Renal cortex interstitium (tissue), 11 donors: Measurements from ENCODE around the gene TLE3. TPM values are rescaled to one million over a fixed set of nuclear protein-coding genes. Genes with fewer than 3 reads are reported as not detected.

Experiments
- DNase-seq, 11 donors: peaks; one replicate each; pipeline ENCODE4 v3.0.0-alpha.2; 2013; ENCODE audit warnings: low read depth in 9 of 11, low spot score in 4 of 11; ENCODE audit errors: extremely low read depth in 1 of 11
- polyA plus RNA-seq, 3 donors: library from polyadenylated mRNA; unstranded; fragments of 120-200 nt; gene quantifications; one replicate each; pipeline ENCODE4 v1.2.1, GENCODE V29; 2013; ENCODE audit not compliant: insufficient read length in 3 of 3

The TLE3 gene
- polyA plus RNA-seq, 3 donors, result 36.3 to 54.4 (median 41.8) TPM

DNA sequence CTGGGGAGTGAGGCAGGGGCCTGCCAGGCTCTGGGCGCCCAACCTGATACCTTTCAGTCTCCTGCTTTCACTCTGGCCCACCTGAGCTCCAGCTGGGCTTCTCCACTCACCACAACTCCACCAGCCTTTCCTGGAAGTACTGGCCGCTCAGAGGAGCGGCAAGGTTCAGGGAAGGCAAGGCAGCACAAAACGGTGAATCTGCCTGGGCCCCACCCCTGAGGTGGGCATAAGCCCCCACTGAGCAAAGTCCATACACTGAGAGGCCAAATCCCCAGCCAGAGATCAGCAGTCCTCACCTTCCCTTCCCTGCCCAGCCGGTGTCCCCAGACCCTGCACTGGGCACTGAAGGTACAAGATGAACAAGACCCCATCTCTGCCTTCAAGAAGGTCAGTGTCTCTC is 70.7 kb downstream of the TLE3 start:
- DNase-seq, result no peak

DNA sequence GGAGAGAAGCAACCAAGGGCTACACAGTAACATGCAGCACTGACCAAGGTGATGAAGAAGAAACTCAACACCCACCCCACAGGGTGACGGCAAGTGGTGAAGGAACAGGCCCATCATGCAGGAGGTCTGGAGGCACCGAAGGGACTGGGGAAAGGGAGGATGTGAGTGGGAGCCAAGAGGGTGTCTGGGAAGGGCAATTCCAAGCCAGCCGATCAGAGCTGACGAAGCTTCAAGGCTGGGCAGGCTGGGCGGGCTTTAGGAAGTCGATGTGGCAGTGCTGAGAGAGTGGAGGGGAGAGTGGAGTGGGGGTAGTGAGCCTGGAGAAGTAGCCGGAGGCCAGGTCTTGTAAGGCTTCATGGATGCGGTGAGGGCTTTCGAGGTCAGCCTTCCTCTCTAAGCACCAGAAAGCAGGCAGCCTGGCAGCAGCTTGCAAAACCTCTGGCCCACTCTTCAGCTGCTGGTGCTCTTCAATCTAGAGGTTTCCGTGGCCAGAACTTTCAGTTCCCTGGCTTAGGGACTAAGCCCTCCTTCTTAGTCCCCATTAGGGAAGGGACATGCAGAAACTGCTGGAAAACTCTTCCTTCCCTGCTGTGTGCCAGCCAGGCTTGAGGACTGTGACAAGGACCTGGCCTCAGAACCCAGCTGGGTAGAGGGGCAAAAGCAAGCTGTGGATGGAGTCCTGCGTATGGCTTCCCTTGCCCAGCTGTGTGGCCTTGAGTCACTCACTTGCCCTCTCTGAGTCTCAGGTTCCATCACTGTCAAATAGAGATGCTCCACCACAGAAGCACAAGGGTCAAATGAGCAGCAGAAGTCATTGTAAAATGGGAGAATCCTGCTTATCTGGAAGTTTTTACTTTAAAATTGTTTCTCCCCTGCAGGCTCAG is 72.1 kb downstream of the TLE3 start:
- DNase-seq, result no peak

DNA sequence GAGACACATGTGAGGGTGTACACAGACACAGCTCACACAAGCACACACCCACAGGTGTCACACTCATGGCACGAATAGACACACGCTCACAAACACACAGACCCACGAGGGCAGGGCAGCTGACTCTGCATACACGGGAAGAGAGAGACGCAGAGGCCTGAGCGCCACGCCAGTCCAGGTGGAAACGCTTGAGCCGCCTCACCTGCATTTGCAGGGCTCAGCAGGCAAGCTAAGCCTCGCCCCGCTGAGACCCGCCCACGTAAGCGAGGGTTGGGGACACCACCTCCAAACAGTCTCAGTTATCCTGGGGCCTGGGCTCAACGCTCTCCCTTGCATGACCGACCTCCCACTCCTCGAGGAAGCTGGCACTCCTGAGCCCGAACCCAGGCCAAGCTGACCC is 73.2 kb downstream of the TLE3 start:
- no peak for DNase-seq

DNA sequence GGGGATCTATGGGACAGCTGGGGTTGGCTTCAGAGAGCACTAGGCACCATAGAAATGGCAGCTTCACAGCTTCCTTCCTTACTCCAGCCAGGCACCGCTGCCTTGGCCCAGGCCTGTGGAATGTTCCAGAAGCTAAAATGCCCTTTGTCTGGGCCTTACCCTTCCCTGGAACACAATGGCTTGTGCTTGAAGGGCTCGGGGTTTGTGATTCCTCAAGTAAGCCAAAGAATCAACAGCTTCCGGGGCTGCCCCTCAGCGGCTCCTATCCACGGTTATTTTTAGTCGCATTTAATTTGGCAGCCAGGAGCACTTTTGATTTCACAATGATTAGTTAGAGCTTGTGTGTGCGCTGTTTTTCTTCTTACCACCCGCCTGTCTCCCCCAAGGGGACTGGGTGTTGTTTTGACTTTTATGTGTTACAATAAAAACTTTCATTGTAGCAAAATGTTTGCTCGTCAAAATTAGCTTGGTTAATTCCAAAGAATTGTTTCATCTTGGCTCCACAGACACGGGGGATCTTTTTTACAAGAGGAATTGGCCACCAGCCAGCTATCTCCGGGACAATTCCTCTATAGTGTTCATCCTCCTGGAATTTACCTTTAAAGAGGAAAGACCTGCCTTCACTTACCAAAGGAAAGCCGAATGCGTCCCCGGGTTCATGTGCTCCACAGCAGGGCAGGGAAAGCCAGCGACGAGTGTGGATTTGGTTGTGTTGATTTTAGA is 73.8 kb downstream of the TLE3 start:
- peak in 1 of 11 donors; percentile 26 for DNase-seq

DNA sequence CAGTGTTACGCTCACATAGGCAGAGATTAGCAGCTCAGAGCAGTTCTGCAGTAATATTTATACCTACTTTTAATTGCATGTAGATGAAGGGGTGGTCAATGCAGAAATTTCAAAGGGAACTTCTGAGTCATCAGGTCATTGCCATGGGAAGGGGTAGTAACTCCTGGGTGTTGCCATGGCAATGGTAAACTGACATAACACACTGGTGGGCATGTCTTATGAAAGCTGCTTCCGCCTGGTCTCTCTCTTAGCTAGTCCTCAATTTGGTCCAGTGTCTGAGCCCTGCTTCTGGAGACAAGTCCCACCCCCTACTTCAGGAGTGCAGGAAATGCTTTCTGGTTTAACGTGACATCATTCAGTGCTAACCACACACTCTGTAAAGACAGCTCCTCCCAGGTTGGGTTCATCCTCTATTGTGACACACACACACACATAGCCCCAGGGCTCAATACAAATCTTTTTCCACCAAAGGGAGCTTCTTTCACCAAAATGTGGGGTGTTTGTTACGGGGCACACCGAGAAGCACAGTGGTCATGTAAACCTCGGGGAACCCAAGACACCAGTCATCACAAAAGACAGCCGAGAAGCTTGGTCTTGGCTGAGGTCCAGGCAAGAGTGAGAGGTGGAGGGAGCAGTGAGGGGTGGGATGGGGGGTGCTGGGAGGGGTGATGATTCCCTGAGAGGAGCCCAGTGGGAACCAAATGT is 74.5 kb downstream of the TLE3 start:
- DNase-seq, result no peak

DNA sequence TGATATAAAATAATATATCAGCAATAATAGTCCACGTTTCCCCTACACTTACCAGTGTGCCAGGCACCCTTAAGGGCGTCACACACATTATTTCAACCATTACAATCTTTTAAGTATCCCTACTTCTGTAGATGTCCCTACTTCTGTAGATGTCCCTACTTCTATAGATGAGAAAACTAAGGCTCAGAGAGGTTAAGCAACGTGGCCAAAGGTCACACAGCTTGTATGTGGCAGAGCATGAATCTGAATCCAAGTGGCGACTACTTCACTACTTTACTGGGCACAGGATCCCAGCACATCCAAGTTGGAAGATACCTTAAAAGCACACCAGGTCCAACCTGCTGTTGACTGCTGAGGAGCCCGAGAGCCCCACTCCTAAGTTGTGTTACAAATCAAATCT is 77.5 kb downstream of the TLE3 start:
- no peak for DNase-seq

DNA sequence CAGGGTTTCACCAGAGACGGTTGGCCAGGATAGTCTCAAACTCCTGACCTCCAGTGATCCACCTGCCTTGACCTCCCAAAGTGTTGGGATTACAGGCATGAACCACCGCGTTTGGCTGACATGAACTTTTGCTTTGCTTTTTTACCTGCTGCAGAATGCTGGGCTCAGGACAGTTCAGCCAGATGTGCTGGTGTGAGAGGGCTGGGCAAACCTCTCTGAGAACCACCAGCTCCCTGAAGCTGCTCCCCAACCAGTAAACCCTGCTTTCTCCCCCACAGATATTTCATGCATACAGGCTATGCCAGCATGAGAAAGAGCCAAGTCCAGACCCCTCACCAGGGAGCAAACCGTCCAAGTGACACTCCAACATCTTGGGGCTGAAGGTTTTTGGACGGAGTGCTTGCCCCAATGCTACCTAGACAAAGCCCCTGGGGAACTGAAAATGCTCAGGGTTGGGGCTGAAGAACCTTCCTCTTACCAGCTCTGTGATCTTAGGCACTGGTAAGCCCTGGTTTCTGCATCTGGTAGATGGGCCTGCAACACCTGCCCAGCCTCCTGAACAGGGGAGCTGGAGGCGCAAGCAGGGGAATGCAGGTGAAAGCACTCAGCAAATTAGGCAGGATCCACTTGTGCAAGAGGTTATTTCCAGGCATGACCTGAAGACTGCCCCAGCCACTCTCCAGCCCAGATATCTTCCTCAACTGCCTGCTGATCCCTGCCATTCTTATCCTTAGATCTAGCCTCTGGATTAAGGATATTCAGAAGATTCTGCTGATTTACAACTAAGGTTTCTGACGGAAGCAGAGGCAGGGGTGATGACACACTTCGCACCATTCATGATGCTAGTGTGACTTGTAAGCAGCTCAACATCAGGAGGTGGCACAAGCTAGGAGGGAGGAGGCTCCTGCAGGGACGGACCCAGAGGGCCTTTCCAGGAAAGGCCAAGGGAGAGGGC is 78.8 kb downstream of the TLE3 start:
- no peak for DNase-seq

DNA sequence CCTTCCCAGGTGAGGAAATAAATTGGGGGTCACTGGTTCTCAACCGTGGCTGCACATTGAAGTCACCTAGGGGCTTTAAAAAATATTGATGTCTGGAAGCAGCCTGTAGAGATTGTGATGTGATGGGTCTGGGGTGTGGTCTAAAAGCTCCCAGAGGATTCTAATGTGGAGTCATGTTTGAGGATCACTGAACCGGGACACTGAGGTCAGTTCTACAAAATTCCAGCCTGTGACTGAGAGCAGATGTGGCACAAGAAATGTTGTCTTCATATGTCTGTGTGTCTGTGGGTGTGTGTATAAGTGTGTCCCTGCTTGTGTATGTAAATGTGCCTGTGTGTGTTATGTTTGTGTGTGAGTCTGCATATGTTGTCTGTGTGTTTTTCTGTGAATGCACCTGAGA is 79.9 kb downstream of the TLE3 start:
- no peak for DNase-seq

DNA sequence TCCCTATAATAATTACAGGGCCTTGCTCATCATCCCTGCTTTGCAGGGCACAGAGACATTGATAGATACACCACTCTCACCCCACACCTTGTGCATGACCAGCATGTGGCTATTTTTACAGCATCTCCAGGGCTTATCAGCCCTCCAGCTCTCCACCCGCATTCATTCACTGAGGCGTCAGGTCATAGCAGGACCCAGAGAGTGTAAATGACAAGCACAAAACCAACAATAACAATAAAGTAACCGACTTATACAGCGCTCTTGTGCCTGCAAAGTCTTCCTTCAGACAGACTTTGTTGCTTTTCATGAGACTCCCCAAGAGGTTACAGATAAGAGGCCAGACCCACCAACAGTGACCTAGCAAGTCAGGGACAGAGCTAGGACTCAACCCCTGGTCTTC is 80.7 kb downstream of the TLE3 start:
- no peak for DNase-seq

DNA sequence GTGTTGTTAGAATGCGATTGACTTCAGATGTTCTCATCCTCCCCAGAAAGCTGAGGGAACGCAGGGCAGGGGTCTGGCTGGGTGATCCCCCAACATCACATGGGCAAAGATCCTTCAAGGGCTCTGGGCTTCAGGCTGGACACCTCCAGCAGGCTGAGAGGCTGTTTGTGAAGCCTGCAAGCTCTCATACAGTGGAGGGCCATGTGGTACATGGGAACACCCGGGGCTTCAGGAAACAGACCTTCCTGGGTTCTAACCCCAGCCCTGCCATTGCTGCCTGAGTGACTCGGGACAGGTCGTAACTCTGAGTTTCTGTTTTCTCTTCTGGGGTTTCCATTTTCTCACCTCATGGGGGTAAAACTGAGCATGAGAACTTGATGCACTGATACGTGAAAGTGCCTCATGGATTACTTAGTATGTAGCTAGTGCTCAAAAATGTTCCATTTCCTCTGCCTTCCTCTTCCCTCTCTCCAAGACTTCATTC is 81.2 kb downstream of the TLE3 start:
- DNase-seq, result no peak

DNA sequence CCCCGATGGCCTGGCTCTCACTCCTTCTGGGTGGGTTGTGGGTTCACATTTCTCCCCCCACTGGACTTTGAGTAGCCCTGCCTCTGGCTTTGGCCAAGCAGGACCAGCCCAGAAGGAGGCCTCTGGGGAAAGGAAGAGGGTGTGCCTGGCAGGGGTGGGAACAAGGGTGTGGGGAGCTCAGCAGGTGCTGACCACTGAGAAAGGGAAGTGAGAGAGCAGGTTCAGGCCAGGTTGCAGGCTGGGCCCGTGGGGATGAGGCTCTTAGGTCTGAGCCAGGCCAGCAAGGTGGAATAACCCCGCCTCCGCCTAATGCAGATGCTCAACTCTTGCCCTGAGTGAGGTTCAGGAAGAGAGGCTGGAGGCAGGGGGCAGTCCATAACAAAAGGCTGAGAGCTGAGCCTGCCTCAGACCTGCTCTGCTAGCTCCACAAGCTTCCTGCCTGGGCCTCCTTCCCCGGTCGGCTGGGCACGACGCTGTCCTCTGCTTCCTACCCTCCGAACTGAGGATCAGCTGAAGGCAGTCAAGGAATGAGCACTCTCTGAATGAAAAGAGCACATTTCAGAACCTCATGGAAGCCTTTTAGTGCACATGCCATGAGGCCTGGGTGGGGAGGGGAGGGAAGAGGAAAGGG is 82.7 kb downstream of the TLE3 start:
- DNase-seq, result no peak

DNA sequence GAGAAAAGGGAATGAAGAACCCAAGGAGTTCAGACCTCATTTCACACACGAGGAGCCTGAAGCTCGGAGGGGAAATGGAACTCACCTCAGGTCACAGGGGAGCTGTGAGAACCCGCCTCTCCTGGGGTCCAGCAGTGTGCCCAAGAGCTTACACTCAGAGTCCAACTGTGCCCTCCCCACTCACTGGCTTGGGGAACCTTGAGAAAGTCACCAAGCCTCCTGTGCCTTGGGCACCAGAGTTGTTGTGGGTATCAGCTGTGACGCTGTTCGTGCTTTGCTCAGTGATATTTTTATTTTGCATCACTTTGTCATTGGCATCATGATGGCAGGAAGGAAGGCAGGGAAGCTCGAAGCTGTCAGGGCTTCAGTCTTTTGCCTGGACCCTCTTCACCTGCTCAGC is 83.4 kb downstream of the TLE3 start:
- no peak for DNase-seq

DNA sequence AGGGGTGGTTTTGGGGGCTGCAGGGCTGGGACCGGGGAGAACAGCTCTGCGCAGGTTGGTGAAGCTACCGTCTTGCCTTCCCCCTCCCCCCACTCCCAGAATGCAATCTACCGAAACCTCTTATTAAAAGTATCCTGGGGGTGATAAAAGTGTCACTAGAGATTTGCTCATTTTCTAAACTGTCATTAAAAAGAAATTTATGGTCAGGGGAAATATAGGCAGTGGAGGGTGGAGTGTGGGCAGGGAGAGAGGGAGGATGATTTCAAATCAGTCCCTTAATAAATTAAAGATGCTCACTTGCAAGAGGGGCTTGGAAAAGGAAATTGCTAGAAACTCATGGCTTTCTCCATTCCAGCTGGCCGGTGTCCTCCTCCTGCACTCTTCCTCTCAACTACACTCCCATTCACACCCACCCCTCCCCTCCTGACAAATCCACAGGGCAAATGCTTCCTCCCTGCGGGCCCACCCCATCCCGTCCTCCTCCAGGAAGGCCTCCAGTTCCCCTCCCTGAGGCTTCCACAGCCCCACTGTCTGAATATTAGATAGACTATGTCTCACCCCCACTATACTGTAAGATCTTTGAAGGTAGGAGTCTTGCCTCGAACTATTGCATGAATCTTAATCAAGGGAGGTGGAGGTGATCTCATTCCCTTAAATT is 83.9 kb downstream of the TLE3 start:
- no peak for DNase-seq

DNA sequence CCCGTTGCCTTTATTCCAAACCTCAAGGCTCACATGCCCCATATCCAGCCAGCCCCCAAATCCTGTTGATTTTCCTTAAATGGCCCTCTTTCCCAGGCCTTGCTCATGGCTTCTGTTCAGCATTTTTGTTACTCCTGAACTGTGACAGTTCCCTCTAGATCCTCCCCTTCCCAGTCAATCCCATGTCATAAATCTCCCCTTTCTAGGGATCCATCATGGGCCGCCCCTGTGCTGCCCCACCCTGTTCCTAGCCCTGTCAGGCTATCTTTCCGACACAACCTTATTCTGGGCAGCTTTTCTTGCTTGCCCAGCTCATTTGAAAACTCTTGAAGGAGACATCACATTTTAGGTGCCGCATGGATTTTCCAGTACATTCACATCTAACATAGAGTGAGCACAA is 84.8 kb downstream of the TLE3 start:
- no peak for DNase-seq

DNA sequence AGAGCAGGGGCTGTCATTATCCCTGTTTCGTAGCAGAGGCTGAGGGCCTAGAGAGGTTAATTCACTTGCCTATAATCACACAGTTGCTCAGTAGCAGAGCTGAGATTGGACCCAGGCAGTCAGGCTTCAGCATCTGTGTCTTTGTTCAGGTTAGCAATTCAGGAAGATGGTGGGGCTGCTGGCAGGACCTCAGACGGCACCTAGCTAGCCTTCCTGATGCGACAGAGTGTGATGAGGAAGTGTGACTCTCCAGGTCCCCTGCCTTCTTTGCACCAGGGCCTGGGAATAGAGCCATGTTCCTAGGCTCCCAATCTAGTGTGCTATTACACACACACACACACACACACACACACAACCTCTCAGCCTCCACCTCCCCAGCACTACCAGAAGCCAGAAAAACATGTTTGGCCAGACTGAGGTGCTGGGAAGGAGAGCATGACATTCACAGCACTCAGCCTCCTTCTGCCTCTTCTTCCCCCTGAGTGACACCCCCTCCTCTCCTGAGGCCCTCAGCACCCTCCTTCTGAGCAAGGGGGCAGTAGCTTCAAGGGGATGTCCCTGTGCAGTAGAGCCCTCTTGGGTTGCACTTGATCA is 88.9 kb downstream of the TLE3 start:
- no peak for DNase-seq

DNA sequence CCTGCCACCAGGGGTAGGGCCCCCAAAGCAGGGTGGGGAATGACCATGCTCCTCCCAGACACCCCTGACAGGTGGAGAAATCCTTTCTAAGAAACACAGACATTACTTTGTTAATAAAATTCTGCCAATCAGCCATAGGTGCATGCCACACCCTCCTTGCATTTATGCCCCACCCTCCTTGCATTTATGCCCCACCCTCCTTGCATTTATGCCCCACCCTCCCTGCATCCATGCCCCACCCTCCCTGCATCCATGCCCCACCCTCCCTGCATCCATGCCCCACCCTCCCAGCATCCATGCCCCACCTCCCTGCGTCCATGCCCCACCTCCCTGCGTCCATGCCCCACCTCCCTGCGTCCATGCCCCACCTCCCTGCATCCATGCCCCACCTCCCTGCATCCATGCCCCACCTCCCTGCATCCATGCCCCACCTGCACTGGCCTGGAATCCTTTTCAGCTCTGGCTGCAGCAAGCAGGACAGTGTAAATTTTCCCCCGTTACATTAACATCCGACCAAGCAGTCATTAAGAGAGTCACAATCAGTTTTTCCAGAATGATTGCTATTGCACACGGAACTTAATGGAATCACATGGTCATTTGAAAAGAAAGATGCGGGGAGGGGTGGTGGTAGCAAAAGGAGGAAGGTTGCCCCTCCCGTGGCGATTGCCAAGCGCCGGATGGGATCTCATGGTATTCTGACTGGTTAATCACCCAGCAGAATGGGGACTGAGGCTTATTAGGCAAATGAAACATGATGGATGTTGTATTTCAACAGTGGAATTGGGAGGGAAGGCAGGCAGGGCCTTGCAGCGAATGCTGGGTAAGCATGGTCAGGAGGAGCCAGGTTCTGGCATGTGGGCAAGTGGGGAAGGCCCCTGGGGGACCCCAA is 91.2 kb downstream of the TLE3 start:
- DNase-seq, result no peak
